ENCODE data around the gene HEG1. TPM values are rescaled to one million over a fixed set of nuclear protein-coding genes. Genes with fewer than 3 reads are reported as not detected.

HEG1 gene
- total and polyA plus RNA-seq, 2 of the 8 experiments (the other 6 are each of a cell fraction or from before 2014, with no cell fraction given) = 5.3 to 9.7 TPM

DNA sequence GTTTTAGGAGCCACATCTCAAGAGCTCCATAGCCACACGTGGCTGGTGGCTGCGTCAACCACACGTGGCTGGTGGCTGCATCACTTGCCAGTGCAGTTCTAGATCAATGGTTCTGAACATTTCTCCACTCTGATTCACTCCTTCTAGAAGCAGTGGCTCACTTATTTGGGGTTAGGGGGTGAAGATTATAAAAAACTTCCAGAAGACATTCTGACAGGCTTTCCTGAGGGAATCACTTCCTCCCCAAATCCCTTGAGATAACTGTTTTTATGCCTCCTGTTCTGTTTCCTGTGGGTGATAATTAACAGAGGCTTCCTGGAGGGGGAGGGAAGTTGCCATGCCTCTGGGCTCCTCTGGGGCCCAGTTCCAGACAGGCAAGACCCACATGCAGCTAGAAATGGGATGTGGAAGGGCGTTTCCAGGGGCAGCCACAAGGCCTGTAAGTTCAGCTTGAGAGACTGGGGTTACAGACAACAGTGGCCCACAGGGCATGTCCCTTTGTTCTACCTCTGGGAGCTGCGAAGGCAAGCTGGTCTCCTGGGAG lies 23.6 kb downstream of the HEG1 start (continued):
- no peak for TF ChIP-seq KDM5A (IDR thresholded peaks at IDR 0.05; ENCODE audit: low read length)
- no peak for TF ChIP-seq TBP (IDR thresholded peaks at IDR 0.05; ENCODE audit: low read depth, low read length)
- TF ChIP-seq RFX5 (IDR thresholded peaks at IDR 0.05; ENCODE audit: borderline replicate concordance, low read depth, low read length) = no peak
- TF ChIP-seq NRF1 (IDR thresholded peaks at IDR 0.05; ENCODE audit: low read depth, low read length) = no peak

Measured in H1 (cell line).